ENCODE results near the gene NGFR.

Gene NGFR

DNA sequence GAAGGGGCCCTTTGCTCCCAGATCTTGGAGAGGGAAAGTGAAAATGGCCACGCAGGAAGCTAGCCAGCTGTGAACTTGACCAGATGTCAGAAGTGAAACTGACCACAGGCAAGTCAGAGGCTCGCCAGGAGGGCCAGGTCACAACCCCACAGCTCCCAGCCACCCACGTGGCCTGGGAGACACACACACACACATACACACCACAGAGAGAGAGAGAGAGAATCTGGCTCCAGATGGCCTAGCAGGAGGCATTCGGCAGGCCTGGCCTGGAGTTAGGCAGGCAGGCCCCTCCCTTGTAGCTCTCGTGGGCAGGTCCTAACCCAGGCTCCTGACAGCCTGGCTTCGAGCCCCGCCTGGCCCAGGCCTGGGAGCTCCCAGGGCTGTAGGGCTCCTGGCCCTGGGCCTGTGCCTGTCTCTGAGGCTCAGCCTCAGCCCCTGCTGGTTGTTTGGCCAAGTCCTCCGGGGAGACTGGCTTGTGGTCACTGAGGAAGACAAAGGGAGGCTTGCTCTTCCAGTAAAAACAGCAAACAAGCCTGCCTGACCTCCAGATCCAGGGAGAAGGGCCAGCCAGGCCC, 20.2 kb downstream of the NGFR start:
- no peak for DNase-seq (ENCODE audit: low read depth)

DNA sequence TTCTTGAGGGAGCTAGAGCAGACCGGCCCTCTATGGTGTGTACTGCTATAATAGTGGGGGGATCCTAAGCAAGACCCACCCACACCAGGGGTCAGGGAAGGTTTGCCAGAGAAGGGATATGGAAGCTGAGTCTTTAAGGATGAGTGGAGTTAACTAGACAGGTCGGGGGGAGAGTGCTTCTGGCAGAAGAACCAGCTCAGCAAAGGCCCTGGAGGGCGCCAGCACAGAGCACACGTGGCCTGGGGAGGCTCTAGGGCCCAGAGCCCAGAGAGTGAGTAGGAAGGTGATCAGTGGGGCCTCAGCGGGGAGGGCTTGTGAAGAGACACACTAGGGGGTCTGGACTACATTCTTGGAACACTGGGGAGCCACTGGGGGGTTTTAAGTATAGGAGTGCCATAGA, 21.1 kb downstream of the NGFR start:
- no peak for DNase-seq (ENCODE audit: low read depth)

DNA sequence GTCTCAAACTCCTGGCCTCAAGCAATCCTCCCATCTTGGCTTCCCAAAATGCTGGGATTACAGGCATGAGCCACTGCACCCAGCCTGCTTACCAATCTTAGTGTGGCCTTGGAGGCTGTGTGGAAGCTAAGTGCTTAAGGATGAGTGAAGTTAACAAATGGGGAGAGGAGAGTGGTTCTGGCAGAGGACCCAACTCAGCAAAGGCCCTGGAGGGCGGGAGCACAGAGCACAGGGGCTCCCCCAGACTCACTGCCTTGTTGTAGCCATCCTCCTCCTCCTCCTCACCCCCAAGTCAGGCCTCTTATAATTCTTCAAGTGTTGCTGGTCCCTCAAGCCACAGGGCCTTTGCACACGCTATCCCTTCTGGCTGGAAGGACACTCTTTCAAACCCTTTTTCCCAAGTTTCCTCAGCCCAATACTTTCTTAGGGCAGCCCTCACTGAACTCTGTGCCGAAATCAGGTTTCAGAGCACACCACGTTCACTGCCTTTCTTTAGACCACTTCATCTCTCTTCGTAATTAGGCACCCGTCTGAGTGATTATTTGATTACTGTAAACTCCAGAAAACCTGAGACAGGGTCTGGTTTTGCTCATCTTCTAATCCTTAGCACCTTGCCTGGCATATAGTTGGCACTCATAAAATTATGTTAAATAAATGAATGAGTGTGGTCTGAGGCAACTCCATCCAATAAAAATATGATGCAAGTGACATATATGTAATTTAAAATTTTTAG, 23.4 kb downstream of the NGFR start:
- no peak for DNase-seq (ENCODE audit: low read depth)

- DNase-seq (ENCODE audit: low read depth): no peak
Observed at GRCh38 chr17:49519781-49520180, 24.7 kb downstream of the NGFR start.

GRCh38 chr17:49520386-49521087, 25.4 kb downstream of the NGFR start:
- DNase-seq (ENCODE audit: low read depth): no peak

- no peak for DNase-seq (ENCODE audit: low read depth)
Observed at GRCh38 chr17:49521088-49521450, 26.0 kb downstream of the NGFR start.

DNA sequence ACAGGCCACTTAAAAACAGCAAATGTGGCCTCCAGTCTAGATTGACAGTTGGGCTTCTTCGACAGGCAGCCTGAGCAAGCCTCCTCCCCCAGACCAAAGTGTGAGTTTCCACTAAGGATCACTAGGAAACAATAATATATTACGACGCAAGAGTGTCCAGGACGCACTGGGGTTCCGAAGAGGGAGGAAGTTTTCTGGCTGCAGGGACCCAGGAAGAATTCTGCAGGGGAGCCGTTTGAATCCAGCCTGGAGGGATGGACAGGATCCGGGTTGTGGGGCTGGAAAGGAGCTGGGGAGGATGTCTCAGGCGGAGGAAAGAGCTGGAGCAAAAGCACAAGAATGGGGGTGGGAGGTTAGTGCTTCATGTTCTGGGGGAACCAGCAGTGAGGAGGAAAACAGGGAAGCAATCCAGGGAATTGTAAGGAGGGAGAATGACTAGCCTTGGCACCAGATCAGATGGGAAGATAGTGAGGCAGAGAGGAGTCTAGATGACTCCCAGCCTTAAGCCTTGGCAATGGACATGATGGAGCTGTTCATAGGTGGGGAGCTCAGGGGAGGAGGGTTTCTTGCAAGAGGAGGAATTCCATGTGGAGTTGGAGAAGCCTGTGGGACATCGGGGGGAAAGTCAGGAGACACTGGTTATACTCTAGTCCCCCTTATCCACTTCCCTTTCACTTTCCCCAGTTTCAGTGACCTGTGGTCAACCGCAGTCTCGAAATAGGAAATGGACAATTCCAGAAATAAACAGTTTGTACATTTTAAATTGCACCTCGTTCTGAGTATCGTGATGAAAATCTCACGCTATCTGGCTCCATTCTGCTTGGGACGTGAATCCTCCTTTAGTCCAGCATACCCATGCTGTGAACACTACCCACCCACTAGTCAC, 26.6 kb downstream of the NGFR start:
- no peak for DNase-seq (ENCODE audit: low read depth)

GRCh38 chr17:49522357-49522890, 27.3 kb downstream of the NGFR start:
- DNase-seq (ENCODE audit: low read depth): no peak

DNA sequence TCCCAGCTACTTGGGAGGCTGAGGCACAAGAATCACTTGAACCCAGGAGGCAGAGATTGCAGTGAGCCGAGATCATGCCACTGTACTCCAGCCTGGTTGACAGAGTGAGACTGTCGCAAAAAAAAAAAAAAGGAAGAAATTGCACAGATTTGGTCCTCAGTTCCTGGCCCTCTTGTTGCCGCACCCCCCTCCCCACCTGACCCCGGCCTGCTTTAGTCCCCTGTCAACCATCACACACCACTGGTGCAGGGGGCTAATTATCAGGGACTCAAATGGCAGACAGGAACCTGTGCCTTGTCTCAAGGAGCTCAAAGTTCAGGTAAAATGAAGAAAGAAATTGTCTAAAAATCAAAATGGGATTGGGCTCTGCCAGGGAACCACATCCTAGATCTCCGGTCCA, 28.1 kb downstream of the NGFR start:
- no peak for DNase-seq (ENCODE audit: low read depth)

- no peak for DNase-seq (ENCODE audit: low read depth)
Observed at GRCh38 chr17:49523706-49524472, 28.8 kb downstream of the NGFR start.

DNA sequence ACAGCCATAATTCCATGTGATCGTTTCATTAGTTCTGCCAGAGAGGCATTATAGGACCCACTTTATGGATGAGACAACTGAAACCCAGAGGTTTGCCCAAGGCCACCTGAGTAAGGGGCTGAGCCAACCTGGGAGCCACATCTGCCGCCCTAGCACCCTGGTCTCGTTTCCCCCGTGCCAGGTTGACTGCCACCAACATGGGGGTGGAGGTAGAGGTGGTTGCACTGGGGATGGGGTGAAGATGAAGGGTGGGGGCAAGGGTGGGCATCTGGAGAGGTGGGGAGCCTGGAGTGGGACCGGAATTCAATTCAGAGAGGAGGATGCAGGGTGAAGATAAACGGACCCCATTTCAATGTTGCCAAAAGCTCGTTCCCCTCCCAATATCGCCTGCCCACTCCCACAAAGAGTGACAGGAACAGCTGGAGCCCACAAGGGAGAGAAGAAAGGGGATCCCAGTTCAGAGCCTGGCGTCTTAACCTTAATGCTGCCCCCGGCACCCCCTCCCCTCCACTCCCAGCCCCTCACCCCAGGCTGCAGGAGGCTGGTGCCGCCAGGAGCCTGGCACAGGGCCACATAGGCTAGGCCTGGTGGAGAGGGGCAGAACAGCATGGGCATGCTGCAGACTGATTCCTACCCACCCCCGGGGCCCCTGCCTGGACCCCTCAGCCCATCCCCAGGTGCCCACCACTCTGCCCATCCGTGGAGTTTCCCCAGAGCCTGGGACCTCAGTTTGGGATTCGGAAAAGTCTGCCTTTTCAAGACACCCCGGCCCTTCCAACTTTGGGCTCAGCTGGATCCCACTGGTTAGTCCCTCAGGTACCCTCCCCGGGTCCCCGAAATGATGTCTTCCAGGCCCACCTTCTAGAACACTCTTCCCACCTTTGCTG, 29.6 kb downstream of the NGFR start:
- DNase-seq (ENCODE audit: low read depth): no peak

GRCh38 chr17:49525831-49526741, 31.0 kb downstream of the NGFR start:
- no peak for DNase-seq (ENCODE audit: low read depth)

DNA sequence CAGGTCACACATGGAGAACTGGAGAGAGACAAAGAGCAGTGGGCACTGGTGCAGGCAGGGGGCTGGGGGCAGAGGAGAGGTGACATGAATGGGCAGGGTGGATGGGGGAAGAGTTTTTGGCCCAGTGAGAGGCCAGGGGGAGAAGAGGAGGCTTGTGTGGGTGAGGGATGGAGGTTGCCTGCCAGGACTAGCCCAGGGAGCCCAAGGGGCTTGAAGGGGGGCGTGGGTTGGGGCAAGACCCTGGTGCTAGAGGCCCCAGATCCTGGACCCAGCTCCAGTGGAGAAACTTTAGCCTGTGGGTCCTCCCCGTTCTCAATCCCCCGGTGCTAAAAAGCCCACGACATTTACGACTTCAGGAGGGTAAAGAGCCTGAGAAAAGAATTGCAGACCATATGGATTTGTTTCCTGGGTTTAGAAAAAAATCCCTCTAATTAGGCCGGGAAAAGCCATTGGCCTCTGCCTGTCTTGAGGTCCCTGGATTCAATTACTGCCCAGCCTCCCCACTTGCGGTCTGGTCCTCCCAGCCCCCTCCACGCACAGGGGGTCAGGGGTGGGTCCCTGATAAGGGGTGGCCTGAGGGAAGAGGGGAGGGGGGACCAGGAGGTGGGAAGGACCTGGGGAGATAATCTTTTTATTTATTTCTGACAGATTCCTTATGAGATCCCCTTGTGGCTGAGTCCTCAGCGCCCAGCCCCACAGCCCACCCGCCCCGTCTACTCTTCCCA, 33.0 kb downstream of the NGFR start:
- DNase-seq (ENCODE audit: low read depth): no peak

- DNase-seq (ENCODE audit: low read depth): no peak
Observed at GRCh38 chr17:49528966-49529365, 33.9 kb downstream of the NGFR start.

- no peak for DNase-seq (ENCODE audit: low read depth)
Observed at GRCh38 chr17:49530118-49530517, 35.0 kb downstream of the NGFR start.

DNA sequence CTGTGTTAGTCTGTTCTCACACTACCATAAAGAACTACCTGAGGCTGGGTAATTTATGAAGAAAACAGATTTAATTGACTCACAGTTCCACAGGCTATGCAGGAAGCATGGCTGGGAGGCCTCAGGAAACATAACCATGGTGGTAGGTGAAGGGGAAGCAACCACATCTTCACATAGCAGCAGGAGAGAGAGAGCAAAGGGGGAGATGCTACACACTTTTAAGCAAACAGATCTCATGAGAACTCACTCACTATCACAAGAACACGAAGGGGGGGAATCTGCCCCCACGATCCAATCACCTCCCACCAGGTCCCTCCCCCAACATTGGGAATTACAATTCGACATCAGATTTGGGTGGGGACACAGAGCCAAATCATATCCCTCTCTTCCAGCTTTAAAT, 48.8 kb downstream of the NGFR start:
- DNase-seq (ENCODE audit: low read depth): no peak

- no peak for DNase-seq (ENCODE audit: low read depth)
Observed at GRCh38 chr17:49545007-49545660, 50.0 kb downstream of the NGFR start.

Data from stimulated activated CD8-positive, alpha-beta memory T cell treated with anti-CD3 and anti-CD28 coated beads, Interleukin-12 subunit alpha, Interleukin-12 subunit beta, amount 100 ng/mL, for 4 hours (primary cell).